CD4-positive, alpha-beta T cell treated with Interleukin-15 for 4 hours (primary cell): ENCODE measurements around the gene SYNGR1.

Source experiments
- DNase-seq: peaks from one replicate; pipeline ENCODE4 v3.0.0-alpha.2; 2020; ENCODE audit warnings: low spot score

Gene SYNGR1

GRCh38 chr22:39349967-39350726, at the start of gene SYNGR1:
SYNGR1 (plus strand) TSS chr22:39349991; CDS start chr22:39350011, 20 bp downstream.
- no peak for DNase-seq

- no peak for DNase-seq
Observed at GRCh38 chr22:39300186-39300830, 49.5 kb upstream of the SYNGR1 start.

GRCh38 chr22:39301108-39301507, 48.7 kb upstream of the SYNGR1 start:
- no peak for DNase-seq

- DNase-seq = no peak
Observed at GRCh38 chr22:39301926-39302325, 47.9 kb upstream of the SYNGR1 start.

- no peak for DNase-seq
Observed at GRCh38 chr22:39302431-39302960, 47.3 kb upstream of the SYNGR1 start.

- no peak for DNase-seq
Observed at GRCh38 chr22:39303358-39303757, 46.4 kb upstream of the SYNGR1 start.

GRCh38 chr22:39303892-39304671, 45.7 kb upstream of the SYNGR1 start:
- DNase-seq = no peak

GRCh38 chr22:39306456-39307361, 43.1 kb upstream of the SYNGR1 start:
- peak; percentile 59 for DNase-seq

GRCh38 chr22:39308614-39309363, 41.0 kb upstream of the SYNGR1 start:
- peak; percentile 34 for DNase-seq

- DNase-seq = no peak
Observed at GRCh38 chr22:39309364-39309861, 40.4 kb upstream of the SYNGR1 start.

- no peak for DNase-seq
Observed at GRCh38 chr22:39309881-39310714, 39.7 kb upstream of the SYNGR1 start.

GRCh38 chr22:39311592-39312400, 38.0 kb upstream of the SYNGR1 start:
- DNase-seq = no peak

- DNase-seq = no peak
Observed at GRCh38 chr22:39312410-39312809, 37.4 kb upstream of the SYNGR1 start.

GRCh38 chr22:39313258-39314001, 36.4 kb upstream of the SYNGR1 start:
- DNase-seq = no peak

- no peak for DNase-seq
Observed at GRCh38 chr22:39314251-39314971, 35.4 kb upstream of the SYNGR1 start.

- DNase-seq = no peak
Observed at GRCh38 chr22:39315389-39315788, 34.4 kb upstream of the SYNGR1 start.

- peak; percentile 88 for DNase-seq
Observed at GRCh38 chr22:39316440-39317083, 33.2 kb upstream of the SYNGR1 start.
